Right lung (tissue), 5 donors: ENCODE measurements around the gene SLC4A5. TPM values are rescaled to one million over a fixed set of nuclear protein-coding genes. Genes with fewer than 3 reads are reported as not detected.

ENCODE experiments used
- DNase-seq, 2 donors: peaks; one replicate each; pipeline ENCODE4 v3.0.0-alpha.2; 2013
- polyA plus RNA-seq, 5 donors: library from polyadenylated mRNA; unstranded; fragments of 120-200 nt; gene quantifications; one replicate each; pipeline versions ENCODE4 v1.2.1 to v1.2.3, GENCODE V29; 2013; ENCODE audit warnings: inconsistent platforms in 1 of 5, low replicate concordance in 1 of 5; ENCODE audit not compliant: insufficient read length in 5 of 5, insufficient read depth in 1 of 5

SLC4A5 gene
- polyA plus RNA-seq, 5 donors: 5.2 to 9.9 (median 8.5) TPM

DNA sequence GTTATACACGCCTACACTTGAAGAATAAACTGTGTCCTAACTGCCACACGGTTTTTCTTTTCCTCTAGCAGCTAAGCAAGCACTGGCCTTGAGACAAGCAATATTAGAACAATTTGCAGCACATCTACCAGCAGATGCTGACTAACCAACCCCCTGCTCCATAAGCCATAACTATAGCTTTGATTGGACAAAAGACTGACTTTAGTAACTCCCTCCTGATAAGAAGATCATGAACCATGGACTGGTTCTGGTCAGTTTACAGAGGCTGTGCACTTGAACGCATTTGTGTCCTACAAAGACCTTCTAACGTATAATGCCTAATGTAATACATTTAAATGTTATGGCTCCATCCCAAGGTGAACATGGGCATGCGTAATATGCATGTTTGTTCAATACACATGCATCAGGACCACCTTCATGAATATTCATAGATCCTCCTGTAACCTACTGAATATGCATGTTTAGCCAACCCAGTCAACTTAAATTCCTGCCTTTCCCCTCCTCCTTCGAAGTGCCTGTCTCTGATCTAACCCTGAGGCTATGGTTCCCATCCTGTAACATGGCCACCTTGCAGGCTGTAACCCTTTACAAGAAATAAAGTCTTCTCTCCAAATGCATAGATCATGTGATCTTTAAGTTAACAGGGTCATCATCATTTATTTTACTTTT, 26.5 kb downstream of the SLC4A5 start:
- DNase-seq: no peak

DNA sequence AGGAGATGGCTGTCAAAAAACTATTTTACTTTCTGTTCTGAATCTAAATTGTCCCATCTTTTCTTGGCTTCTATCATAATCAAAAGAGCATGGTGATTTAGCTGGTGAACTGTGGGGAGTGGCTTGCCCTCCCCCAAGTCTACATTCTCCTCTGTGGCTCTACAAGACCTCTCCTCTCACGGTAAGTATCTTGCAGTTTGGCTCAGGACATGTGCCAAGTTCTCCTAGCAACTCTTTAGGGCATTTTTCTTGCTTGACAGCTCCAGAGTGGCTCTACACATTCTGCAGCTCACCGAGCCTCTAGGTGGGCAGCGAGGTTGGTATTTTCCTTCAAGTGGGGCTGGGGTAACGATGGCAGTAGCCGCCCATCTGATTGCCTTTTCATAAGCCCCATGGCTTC, 29.1 kb downstream of the SLC4A5 start:
- no peak for DNase-seq

DNA sequence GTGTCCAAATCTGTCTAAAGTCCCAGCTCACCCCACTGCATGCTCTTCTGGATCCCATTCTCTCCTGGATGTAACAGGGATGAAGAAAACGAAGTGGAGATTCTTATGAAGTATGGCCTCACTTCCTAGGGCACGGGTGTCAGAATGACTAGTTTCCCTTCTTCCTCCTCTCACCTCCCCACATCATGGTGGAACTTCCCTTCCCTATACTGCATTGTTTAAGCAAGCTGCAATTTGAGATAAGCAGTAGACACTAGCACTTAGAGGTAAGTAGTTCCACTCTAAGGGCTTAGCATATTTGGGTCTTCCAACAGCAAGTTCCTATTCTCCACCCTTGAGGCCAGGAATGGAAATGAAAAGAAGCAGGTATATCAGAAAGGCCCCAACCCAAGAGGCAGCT, 29.7 kb downstream of the SLC4A5 start:
- no peak for DNase-seq

DNA sequence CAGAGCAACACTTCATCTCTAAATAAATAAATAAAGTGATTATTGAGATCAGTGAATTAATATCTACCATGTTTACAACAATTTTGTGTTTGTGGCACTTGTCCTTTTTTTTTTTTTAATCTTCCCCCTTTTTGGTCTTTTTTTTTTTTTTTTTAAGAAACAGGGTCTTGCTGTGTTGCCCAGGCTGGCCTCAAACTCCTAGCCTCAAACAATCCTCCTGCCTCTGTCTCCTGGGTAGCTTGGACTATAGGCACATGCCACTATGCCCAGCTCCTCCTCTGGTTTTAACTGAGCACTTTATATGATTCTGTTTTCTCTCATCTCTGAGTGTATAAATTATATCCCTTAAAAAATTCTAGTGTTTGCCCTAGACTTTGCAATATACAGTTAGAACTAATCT, 30.3 kb downstream of the SLC4A5 start:
- DNase-seq: no peak

DNA sequence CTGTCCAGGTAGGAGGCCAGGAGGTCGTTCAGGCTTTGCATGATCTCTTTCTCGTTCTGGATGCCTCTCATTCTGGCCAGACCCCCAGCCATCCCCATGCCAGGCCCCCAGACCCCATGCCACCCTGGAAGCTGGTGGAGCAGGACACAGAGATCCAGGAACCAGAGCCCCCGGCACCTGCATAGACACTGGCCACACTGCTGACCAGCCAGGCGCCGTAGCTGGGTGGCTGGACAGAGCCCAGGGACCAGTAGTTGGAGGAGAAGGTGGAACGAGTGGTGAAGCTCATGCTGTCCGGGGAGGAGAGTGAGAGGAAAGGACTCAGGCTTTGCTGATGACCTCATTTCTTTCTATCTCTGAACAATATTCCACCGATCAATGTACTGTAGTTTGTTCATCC, 35.5 kb downstream of the SLC4A5 start:
- DNase-seq: no peak

DNA sequence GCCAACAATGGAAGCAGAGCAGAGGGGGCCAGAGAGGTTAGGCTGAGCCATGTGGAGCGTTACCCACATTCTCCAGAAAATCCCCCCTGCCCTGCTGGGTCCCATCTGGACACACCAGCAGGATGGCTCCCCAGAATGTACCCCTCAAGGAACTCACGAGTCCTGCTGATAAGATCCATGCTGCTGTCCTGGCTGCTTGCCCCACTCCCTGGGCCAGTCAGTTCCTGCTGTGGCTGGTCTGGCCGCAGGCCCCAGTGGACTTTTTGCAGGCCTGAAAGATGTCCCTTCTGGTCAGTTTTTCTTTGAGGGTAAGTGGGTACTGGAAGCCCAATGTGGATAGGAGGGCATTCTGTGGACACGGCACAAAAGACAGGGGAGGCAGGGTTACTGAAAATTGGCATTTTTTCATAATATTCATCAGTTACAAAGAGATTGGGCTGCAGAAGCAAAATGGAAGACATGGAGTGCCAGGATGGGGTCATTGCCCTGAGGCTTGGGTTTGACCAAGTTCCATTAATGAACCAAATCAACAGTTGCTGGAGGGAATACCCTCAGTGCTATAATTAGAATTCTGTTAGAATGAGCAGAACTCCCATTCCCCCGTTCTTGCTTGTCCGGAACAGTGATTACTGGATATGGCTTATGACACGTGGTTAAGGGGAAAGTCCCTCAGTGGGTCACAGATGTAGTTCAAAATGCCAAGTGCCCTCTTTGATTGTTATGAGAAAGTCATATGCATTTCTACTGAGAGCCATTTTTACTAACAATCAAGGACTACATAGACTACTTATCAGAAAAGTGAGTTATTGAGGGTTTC, 38.7 kb downstream of the SLC4A5 start:
- DNase-seq: no peak

DNA sequence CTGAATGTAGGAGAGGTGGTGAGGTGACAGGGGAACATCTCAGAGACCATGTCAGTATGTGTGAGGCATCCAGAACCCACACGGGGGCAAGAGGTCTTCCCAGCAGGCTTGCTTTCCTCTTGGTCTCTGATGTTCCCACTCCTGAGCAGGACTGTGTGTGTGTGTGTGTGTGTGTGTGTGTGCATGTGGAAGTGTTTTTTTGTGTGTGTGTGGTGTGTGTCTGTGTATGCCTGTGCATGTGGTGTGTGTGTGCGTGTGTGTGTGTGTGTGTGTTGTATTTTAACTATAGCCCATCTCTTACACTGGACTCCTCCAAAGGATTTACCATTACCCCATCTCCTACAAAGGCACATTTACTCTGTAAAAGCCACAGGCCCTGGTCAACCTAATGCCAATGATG, 40.4 kb downstream of the SLC4A5 start:
- no peak for DNase-seq

DNA sequence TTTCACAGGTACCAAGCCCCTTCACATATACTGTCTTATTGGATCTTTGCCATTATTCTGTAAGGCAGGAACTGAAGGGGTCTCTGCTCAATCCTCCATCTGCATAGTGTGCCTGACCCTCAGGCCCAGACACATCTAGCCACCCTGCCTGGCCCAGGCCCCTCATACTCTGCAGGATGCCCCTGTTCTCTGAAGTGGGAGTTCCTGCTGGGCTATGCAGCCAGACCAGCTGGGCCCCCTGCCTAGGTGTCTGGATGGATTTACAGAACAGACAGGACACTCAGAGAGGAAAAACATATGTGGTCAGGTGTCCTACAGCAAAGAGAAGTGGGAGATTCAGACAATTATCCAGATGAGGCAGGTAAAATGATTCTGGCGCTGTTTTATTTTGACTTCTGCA, 42.0 kb downstream of the SLC4A5 start:
- DNase-seq: no peak

DNA sequence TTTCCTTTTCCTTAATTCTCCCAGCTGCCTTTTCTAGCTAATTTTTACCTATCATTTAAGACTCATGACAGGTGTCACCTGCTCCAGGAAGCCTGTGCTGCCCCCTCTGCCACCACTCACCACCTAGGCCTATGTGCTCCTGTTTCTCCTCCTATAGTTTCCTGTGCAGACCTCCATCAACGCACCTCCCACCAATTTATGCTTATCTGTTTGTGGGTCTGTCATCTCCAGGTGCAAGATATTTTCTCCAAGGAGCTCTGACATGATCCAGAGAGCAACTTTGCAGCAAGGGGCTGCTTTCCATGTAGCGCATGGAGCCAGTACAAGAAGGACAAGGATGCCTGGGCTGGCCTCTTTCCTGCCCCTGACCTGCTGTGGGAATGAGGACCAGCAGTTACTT, 42.7 kb downstream of the SLC4A5 start:
- DNase-seq: no peak

DNA sequence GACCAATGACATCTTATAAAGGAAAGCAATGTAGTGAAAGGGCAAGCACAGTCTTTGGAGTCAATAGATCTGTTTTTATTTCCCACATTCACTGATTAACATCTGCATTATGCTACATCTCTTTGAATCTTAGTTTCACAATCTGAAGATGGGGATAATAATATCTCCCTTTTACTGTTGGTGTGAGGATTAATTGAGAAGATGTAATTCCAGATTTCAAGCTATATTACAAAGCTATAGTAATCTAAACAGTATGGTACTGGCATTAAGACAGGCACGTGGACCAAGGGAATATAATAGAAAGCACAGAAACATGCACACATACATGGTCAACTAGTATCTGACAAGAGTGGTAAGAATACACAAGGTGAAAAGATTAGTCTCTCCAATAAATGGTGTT, 45.3 kb downstream of the SLC4A5 start:
- no peak for DNase-seq

DNA sequence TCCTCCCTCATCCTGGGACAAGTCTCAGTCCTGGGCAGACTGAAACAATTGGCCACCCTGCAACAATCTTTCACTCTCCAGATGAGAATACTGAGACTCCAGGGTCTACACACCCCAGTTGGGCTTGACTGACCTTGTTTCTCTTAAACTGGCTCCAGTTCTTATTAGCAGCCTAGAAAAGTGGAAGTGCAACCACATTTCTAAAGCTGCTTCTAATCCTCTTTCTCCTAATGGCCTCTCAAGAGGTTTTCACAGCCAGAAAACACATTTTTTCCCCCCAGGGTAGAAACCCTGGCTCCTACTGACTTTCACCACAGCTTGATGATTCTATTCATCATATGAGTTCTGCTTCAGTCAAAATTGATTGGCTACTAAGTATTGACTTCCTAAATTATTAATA, 45.8 kb downstream of the SLC4A5 start:
- DNase-seq: no peak

DNA sequence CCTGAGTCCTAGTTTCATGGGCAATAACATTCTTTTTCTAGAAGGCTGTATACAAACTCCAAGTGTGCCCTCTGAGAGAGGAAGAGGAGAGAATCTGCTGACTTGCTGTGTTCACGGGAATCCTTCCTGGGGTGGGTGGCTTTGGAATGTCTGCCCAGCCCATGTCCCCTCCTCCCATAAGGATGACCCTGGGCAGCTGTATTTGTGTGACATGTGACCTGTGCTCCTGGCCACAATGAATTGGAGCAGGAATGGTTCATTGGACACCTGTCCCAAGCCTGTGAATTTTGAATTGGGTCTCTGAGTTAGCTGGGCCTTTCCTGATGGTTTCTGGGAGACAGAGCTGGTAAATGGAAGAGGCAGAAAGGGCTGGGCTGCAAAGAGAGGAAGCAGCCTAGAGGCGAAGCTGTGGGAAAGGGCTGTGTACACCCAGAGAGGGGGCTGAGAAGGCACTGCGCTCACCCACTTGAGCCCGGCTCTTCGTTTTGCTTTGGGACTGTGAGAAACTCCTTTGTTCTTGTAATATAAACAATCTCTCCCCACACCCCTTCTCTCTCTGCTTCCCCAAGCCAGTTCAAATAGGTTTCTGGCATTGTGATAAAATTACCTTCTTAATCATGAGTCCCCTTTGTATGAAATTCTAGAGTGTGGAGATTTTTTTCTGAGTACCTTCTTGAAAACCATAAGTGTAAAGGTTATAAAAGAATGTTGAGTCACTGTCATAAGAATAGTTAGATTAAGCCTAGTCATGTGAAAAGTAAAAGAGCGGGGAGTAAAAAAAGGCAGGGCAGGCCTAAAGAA, 49.8 kb downstream of the SLC4A5 start:
- DNase-seq: no peak

DNA sequence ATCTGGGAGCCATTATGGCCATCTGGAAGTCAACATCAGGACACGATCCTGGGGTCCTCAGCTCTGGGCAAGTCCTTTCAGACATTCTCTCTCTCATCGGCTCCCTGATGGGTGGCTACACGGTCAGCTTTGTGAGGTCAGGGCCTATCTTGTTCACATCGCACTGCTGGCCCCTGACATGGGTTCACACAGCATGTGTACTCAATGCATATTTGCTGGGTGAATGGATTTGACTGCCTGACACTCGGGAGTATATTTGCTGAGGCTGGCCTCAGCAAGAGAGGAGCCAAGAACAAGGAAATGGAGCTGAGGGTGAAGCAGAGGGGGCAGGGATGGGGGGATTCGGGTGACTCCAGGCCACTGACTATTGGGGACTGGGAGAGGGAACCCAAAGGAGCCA, 50.5 kb downstream of the SLC4A5 start:
- DNase-seq: peak in 1 of 2 donors; percentile 11

DNA sequence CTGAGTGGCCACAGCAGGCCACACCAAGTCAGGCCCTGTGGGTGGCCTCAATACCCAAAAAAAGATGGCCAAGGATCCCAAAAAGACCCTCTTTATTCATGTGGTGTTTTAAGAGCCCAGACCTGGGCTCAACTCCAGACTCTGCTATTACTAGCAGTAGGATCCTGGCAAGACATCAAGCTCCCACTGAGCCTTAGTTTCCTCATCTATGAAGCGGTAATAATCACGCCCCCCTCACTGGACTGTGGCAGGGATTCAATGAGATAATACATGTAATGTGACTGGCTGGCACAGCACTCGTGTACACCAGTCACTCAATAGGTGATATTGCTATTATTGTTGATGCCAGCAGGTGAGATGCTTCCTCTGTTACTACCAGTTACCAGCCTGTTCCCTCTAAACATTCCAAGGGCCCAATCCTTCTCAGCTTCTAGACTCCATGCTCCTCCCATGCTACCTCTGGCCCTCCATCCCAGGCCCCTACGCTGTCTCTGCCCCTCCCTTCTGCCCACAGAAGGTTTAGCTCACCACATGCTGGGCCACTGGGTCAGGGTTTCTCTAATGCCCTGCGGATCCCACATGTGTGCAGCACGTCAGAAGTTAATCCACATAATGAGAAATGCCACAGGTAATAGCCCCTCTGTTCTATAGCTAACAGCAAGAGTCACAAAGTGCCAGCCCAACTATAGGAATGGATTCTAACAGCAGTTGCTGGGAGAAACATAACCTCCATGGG, 51.2 kb downstream of the SLC4A5 start:
- DNase-seq: no peak

DNA sequence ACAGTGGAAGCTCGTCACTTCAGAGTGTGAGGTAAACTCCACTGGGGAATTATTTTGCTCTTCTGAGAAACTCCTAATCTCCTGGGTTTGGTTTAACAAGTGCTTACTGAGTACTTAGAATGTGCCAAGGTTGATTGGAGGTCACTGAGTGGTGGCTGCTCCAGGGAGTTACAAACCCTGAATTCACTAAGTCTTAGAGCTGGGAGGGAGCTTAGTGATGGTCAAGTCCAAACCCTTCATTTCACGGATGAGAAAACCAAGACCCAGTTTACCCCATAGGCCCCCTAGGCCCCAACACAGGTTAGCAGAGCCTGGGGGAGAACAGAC, 52.0 kb downstream of the SLC4A5 start:
- DNase-seq: peak in 1 of 2 donors; percentile 25

DNA sequence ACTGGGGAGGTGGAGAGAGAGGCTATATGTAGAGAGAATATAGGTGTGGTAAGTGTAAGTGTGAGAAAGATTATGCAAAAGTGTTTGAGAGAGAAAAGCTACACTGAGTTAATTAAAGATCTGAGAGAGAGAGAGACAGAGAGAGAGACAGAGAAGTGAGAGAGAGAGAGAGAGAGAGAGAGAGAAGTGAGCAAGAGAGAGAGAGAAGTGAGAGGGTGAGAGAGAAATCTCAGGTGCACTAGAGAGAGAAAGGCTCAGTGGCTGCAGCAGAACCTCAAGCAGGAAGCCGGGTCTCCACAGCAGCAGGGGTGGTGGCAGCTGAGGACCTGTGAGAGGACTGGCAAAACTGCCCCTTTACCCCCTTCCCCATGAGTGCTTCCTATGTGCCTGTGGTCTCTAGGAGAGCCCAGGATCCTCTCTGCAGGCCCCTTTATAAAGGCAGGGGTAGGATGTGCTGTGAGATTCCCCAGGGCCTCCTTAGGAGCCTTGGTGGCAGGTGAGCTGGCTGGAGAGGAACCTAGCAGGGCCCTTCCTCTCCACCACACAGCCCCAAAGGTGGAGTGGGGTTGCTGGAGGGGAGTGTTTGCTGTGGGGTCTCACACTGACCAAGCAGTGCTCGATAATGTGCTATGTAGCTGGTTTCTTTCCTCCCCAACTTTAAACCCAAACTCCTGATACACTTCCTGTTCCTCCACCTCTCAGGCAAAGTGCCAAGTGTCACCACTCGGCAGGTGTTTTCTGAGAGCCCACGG, 52.6 kb downstream of the SLC4A5 start:
- no peak for DNase-seq

DNA sequence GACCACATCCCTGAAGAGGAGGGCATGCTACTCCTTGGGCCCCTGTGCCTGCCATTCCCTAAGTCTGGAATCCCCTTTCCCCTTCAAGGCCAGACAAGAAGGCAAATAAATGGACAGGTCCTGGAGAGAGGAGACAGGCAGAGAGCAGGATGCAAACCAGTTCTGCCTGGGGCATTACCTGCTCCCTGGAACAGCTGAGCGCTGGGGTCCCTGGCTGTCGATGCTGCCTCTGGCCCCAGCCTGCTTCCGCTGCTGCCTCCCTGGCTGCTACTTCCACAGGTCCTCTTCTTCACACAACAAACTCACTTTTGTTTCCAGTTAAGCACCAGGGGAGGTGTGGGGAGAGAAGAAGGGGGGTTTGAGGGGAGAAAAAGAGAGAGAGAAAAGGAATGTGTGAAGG, 53.1 kb downstream of the SLC4A5 start:
- DNase-seq: no peak

DNA sequence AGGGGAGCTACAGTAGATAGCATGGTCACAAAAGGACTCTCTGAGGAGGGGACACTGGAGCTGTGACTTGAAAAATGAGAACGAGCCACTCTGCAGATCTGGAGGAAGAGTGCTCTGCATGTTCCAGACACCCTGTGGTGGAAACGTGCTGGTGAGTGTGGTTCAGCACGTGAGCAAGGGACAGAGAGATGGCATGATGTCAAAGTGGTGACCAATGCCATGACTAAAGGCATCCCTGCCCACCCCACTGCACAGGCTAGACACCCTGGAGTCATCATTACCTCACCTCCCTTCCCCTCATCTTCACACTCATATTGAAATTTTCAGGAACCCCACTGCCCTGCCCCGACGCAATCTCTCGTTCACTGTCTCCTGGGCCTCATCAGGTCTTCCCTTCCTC, 56.5 kb downstream of the SLC4A5 start:
- DNase-seq: no peak

DNA sequence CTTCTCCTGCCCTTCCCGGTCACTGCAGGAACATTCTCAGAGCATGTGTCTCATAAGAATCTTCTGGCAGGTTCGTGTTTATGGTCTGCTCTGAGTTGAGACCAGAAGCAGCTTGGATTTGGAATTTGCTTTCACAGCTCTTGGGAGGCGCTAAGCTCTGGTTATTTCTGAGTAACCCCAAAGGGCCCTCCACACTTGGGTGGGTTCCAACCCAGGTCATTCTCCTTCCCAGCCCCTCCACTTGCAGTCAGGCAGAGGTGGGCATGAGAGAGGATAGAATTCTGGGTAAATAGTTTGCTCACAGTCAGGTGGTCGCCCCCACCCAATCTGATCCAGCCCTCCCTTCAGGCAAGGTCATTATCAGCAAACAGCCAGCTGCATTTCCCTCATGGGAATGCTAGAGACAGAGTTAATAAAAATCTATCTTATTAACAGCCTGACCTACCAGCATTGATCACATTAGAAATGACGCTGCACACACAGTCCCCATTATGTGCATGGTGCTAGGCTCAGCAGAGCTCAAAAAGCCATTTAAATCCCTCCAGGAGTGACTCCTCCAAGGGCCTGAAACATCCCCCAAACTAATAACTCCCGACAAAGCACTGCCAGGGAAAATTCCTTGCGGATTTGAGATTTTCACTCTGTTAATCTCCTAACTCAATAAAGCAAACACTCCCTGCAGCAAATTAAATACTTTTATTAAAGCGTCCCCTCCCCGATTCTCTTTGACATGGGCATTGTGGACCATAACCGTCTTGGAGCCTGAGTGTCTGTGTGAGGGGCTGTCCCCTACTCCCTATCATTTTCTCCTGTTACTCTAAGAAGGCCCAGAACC, 61.9 kb downstream of the SLC4A5 start:
- DNase-seq: no peak

DNA sequence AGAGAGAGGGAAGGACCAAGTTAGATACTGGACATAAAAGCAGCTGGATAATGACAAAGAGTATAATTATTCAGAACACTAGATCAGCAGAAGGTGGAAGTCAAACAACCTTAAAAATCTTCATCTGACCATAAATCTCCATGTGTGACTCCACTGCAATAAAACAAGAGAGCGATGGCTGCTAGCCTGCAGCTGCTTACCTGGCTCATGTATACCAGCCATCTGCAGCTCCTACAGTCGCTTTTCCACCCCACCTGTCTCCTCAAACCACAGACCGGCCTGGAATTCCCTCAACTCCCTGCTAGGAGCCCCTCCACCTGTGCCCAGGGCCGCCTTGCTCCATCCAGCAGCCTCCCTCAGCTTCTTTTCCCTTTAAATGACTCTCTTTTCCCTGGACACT, 64.5 kb downstream of the SLC4A5 start:
- no peak for DNase-seq

DNA sequence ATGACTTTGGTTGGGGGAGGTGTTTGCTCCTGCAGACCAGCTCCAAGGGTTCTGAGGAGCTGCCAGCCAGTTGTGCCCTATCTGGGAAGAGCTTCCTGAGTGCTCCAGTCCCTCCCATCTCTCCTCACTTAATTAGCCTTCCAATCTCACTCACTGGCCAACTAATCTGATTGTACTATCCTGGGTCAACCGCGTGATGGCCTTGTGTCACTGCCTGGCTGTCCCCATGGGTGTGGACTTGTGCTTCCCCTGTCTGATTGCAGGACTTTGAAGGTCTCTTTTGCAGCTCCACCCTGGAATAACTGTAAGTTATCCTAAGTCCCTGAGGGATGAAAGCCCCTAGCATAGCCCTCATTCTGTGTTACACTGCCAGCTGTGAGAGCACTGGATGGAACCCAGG, 65.0 kb downstream of the SLC4A5 start:
- DNase-seq: no peak
